Activated gamma-delta T cell (primary cell): ENCODE results near the gene HS6ST3.

Source experiments
- DNase-seq: peaks from one replicate; lab custom pipeline; 2025; lab: John Stamatoyannopoulos, UW

HS6ST3 gene

GRCh38 chr13:96539791-96540190 lies 449.9 kb downstream of the HS6ST3 start:
- DNase-seq = no peak

DNA sequence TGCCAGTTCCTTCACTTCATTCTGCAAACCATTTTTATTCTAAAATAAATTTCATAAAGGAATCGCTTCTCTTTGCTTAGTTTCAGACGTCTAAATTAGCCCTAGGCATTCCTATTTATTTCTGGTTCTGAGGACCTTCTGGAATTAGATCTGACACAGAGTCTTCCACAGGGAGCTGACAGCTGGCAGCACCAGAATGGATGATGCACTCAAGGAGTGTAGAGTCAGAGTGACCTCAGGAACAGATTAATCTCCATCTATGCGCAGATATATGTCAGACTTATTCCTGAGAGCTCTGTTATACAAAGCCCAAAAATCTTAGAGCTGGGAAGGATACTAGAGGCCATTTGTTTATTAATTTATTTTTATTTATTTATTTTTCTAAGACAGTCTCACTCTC lies 450.8 kb downstream of the HS6ST3 start:
- DNase-seq = no peak

DNA sequence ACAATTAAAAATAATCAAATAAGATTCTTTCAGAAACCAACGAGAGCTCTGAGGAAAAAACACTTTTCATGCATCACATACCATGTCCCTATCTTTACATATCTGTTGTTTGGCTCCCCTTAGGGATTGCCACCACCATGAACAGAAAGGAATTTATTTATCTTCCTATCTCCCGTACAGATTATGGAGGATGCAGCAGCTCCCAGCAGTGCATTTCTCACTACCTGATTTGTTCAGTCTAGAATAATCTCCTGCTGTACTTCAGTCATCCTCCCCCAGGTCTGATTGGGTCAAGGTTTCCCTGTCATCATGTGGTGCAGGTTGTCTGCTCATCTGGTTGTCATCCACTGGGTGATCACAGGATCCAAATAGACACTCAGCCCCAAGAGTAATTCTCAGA lies 453.1 kb downstream of the HS6ST3 start:
- DNase-seq = no peak

DNA sequence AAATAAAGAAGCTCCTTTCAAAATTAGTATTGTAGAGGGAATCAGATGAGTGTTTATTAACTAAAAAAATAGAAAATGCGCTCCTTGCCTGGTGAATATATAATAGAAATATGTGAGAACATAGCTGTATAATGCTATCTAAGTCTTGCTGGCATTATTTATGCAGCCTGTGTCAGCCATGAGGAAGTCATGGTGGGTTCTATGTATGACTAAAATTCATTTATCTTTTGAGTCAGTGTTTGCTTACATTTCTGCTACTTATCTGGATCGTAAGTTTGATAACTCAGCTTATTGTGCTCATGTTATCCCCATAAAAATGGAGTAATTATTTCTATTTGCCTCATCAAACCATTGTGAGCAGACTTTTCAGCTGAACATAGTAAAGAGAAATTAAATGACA lies 455.1 kb downstream of the HS6ST3 start:
- DNase-seq = no peak

DNA sequence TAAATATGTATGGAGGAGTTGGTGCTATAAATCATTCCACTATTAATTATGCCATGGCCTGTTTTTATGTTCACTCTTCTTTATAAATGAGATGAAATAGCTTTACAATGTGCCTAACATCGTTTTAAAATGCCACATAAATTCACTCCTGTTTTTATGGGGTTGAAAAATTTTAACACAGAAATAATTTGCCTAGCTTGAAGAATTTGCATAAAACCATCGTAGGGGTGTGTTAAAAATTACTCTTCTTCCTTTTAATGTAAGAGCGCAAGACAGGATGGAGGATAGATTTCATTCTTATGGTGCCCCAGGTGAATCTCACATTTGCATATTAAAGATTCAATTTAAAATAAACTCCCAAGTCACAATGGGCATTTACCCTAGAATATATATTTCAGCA lies 456.6 kb downstream of the HS6ST3 start:
- no peak for DNase-seq

GRCh38 chr13:96551546-96551945 lies 461.6 kb downstream of the HS6ST3 start:
- DNase-seq = no peak

GRCh38 chr13:96552559-96552958 lies 462.7 kb downstream of the HS6ST3 start:
- no peak for DNase-seq

- no peak for DNase-seq
Measured at GRCh38 chr13:96553796-96554195, 463.9 kb downstream of the HS6ST3 start.

GRCh38 chr13:96573563-96573962 lies 483.7 kb downstream of the HS6ST3 start:
- no peak for DNase-seq

GRCh38 chr13:96575423-96576320 lies 485.8 kb downstream of the HS6ST3 start:
- DNase-seq = no peak

DNA sequence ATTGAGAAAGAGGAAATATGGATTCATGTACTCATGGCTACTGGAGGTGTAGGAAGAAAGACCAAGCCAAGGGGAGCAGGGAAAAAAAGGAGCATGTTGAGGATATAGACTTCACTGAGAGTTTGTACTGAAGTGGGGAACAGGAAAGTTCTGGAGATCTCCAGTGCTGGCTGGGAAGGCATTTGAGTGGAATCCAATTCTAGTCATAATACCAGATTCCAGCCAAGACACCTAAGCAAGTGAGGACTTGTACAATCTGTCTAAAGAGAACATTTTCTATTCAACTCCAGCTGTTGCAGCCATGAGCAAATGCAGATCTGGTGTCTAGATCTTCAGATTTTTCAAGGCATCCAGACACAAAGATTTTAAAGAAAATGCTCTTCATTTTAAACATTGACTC lies 491.8 kb downstream of the HS6ST3 start:
- DNase-seq = no peak

- no peak for DNase-seq
Measured at GRCh38 chr13:96615252-96615651, 525.3 kb downstream of the HS6ST3 start.

GRCh38 chr13:96617528-96617927 lies 527.6 kb downstream of the HS6ST3 start:
- DNase-seq = no peak

DNA sequence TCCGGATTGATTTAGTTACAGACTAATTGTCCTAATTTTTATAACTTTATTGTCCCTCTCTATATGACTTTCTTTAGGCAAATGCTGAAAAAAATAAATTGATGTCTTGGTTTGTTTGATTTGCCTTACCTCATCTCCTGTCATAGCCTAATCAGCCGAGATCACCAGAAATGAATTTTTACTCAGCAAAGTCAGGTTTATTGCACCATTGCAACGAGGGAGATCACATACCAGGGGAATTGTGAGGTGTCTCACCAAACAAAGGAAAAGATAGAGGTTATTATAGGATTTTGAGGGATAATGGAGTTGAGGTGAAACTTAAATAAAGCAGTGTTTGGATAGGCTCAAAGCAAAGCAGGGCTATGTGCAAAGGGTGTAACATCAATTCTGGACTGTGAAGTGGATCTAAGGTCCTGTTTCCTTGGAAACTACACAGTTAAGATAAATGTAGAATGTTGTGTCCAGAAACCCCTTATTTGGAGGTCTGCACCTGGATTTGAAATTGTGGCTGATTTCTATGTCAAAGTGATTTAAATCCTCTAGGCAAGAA lies 531.8 kb downstream of the HS6ST3 start:
- no peak for DNase-seq

DNA sequence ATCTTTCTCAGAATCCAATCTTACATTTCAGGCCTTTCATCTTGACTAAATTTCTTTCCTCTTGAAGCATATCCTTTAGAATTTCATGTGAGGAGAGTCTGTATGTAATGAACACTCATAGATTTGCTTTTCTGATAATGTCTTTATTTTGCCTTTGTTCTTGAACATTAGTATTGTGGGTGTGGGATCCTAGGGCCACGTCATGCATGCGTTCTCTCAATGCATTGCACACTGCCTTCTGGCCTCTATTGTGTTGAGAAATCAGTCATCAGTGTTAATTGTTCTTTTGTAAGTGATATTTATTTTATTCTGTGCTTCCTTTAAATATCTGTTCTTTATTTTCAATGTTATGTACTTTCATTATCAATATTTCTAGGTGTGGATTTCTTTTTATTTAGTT lies 539.4 kb downstream of the HS6ST3 start:
- DNase-seq = no peak

- no peak for DNase-seq
Measured at GRCh38 chr13:96632536-96633320, 542.8 kb downstream of the HS6ST3 start.

DNA sequence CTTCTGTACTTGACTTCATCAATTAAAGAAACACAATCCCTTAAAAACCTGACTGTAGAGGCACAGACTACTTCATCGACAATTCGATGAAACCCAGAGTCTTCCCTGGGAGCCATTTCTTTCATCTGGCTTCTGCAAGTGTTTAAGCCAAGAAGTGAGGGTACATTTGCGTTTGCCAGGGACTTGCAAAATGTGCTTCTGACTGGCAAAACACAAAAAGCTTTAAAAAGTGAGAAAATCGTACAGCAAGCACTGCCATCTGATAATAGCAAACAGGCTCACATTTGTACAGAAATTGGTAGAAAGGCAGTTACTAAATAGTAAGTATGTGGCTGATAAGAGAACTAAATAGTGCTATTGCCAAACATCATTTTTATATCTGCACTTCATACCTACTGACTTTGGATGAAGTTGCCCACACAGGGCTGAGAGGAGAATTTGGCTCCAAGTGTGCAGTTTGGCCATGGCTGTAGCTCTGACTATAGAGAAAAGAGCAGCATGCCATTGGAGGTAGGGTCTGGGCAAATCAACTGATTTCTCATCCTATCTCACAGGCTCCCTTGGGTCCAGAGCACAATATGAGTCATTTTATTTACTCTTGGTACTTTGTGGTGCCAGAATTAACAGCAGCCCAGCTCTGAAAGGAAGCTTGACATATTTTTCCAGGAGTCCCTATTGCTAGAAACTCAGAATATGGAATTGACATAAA lies 546.2 kb downstream of the HS6ST3 start:
- DNase-seq = no peak

DNA sequence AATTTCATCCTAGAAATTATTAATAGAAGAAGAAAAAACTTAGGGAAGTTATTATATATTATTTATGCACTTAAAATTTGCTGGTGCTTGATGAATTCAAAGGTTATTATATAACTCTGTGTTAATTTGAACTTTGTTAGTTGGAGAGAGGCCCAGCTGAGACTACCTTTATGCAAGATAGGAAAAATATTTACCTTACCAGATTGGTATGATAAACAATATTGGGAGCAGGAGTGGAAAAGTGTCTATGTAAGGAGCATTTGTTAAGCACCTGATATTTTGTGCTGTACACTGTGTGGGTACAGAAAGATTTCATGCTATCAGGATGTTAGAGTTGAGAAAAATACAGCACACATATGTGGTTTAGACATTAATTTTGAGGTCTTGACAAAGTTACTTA lies 547.1 kb downstream of the HS6ST3 start:
- DNase-seq = no peak

GRCh38 chr13:96646101-96646500 lies 556.2 kb downstream of the HS6ST3 start:
- no peak for DNase-seq

DNA sequence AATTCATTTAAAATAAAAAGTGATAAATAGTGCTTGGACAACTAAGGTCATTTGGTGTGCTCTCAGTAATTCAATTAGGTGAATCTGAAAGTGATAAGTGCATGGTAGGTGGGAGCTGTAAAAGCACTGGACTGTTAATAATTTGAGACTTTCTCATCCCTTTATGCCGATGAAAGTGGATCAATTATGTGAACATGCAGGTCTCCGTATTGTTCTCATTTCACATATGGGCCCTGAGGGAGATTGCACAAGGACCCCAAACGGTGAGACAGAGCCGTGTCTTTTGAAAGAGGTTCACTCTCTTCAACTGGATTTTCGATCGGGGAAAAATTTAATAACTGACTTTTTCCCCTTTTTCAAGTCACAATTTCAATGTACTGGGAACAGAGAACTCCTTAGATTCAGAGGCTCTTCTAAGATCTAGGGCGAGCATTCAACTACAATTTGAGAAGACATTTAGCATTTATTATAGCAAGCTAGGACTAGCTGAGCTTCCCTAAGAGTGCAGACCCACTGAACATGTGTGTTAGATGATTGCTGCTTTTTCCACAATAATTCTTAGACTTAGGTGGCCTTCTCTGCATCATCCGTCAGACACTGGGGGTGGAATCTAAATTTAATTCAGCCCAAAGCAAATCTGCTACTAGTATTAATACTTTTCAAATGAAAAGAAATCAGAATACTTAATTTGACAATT lies 556.8 kb downstream of the HS6ST3 start:
- DNase-seq = no peak

GRCh38 chr13:96650301-96650886 lies 560.5 kb downstream of the HS6ST3 start:
- DNase-seq = no peak
